ENCODE results near the gene TSEN2.

TSEN2 gene

GRCh38 chr3:12495749-12496452, 11.6 kb downstream of the TSEN2 start:
- TF ChIP-seq ZNF274 (IDR thresholded peaks at IDR 0.05; ENCODE audit: low read depth, low read length) = no peak

GRCh38 chr3:12496453-12496761, 12.1 kb downstream of the TSEN2 start:
- TF ChIP-seq ZNF274 (IDR thresholded peaks at IDR 0.05; ENCODE audit: low read depth, low read length) = no peak
- no peak overlapping the region for H3K4me3 ChIP-seq (ENCODE audit: low read length)

More at GRCh38 chr3:12495749-12496452, 11.6 kb downstream of the TSEN2 start:
- no peak overlapping the region for H3K4me3 ChIP-seq (ENCODE audit: low read length)

GRCh38 chr3:12499474-12499873, 15.2 kb downstream of the TSEN2 start:
- TF ChIP-seq ZNF274 (IDR thresholded peaks at IDR 0.05; ENCODE audit: low read depth, low read length) = no peak
- H3K4me3 ChIP-seq (ENCODE audit: low read length) = no peak overlapping the region

- TF ChIP-seq ZNF274 (IDR thresholded peaks at IDR 0.05; ENCODE audit: low read depth, low read length) = no peak
- H3K4me3 ChIP-seq (ENCODE audit: low read length) = no peak overlapping the region
Observed at GRCh38 chr3:12501360-12502020, 17.2 kb downstream of the TSEN2 start.

- H3K4me3 ChIP-seq (ENCODE audit: low read length) = no peak overlapping the region
- no peak for TF ChIP-seq ZNF274 (IDR thresholded peaks at IDR 0.05; ENCODE audit: low read depth, low read length)
Observed at GRCh38 chr3:12503126-12503957, 19.1 kb downstream of the TSEN2 start.

- no peak for TF ChIP-seq ZNF274 (IDR thresholded peaks at IDR 0.05; ENCODE audit: low read depth, low read length)
- no peak overlapping the region for H3K4me3 ChIP-seq (ENCODE audit: low read length)
Observed at GRCh38 chr3:12506201-12506709, 22.0 kb downstream of the TSEN2 start.

GRCh38 chr3:12507591-12508281, 23.5 kb downstream of the TSEN2 start:
- no peak for TF ChIP-seq ZNF274 (IDR thresholded peaks at IDR 0.05; ENCODE audit: low read depth, low read length)
- H3K4me3 ChIP-seq (ENCODE audit: low read length) = no peak overlapping the region

GRCh38 chr3:12508291-12508700, 24.0 kb downstream of the TSEN2 start:
- TF ChIP-seq ZNF274 (IDR thresholded peaks at IDR 0.05; ENCODE audit: low read depth, low read length) = no peak
- no peak overlapping the region for H3K4me3 ChIP-seq (ENCODE audit: low read length)

- H3K4me3 ChIP-seq (ENCODE audit: low read length) = no peak overlapping the region
- no peak for TF ChIP-seq ZNF274 (IDR thresholded peaks at IDR 0.05; ENCODE audit: low read depth, low read length)
Observed at GRCh38 chr3:12509466-12509865, 25.2 kb downstream of the TSEN2 start.

- H3K4me3 ChIP-seq (ENCODE audit: low read length) = no peak overlapping the region
- TF ChIP-seq ZNF274 (IDR thresholded peaks at IDR 0.05; ENCODE audit: low read depth, low read length) = no peak
Observed at GRCh38 chr3:12512534-12513118, 28.3 kb downstream of the TSEN2 start.

GRCh38 chr3:12513694-12514446, 29.6 kb downstream of the TSEN2 start:
- TF ChIP-seq ZNF274 (IDR thresholded peaks at IDR 0.05; ENCODE audit: low read depth, low read length) = no peak
- H3K4me3 ChIP-seq (ENCODE audit: low read length) = no peak overlapping the region

GRCh38 chr3:12515631-12516030, 31.4 kb downstream of the TSEN2 start:
- H3K4me3 ChIP-seq (ENCODE audit: low read length) = no peak overlapping the region
- TF ChIP-seq ZNF274 (IDR thresholded peaks at IDR 0.05; ENCODE audit: low read depth, low read length) = no peak

- H3K4me3 ChIP-seq (ENCODE audit: low read length) = no peak overlapping the region
- no peak for TF ChIP-seq ZNF274 (IDR thresholded peaks at IDR 0.05; ENCODE audit: low read depth, low read length)
Observed at GRCh38 chr3:12516873-12517272, 32.6 kb downstream of the TSEN2 start.

Data from GM08714 (cell line).